GM12873 (cell line): ENCODE results near the gene SF3A1.
A peak's percentile ranks its signal among the peaks of the same experiment; 100 is the strongest.

Experiments used
- TF ChIP-seq, protein P1 (sequence below): IDR thresholded peaks from 2 replicates; pipeline ENCODE4 v1.5.1; 2012; ENCODE audit warnings: low read depth, mild to moderate bottlenecking, moderate library complexity, low read length, control low read depth; ENCODE audit not compliant: insufficient read depth; ENCODE audit errors: missing control alignments

The SF3A1 gene

DNA sequence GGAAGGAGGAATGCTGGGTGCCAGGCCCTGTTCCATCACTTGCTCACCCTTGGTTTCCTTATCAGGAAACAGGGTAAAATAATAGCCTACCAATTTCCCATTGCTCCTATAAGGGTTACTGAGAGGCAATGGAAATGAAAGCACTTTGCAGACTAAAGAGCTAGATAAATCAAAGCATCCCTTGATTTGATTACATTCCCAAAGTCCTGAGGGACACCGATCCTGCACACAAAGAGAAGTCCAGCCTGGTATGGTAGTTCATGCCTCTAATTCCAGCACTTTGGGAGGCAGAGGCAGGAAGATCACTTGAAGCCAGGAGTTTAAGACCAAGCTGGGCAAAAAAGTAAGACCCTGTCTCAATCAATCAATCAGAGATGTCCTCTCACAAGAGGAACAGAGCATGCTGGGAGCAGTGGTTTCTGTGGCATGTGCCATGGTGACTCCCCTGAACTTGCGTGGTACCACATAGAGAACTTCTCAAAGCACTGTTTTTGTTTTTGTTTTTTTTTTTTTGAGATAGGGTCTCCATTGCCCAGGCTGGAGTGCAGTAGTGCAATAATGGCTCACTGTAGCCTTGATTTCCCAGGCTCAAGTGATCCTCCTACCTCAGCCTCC, 40.6 kb downstream of the SF3A1 start:
- TF ChIP-seq, protein P1, sequence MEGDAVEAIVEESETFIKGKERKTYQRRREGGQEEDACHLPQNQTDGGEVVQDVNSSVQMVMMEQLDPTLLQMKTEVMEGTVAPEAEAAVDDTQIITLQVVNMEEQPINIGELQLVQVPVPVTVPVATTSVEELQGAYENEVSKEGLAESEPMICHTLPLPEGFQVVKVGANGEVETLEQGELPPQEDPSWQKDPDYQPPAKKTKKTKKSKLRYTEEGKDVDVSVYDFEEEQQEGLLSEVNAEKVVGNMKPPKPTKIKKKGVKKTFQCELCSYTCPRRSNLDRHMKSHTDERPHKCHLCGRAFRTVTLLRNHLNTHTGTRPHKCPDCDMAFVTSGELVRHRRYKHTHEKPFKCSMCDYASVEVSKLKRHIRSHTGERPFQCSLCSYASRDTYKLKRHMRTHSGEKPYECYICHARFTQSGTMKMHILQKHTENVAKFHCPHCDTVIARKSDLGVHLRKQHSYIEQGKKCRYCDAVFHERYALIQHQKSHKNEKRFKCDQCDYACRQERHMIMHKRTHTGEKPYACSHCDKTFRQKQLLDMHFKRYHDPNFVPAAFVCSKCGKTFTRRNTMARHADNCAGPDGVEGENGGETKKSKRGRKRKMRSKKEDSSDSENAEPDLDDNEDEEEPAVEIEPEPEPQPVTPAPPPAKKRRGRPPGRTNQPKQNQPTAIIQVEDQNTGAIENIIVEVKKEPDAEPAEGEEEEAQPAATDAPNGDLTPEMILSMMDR, result no peak

DNA sequence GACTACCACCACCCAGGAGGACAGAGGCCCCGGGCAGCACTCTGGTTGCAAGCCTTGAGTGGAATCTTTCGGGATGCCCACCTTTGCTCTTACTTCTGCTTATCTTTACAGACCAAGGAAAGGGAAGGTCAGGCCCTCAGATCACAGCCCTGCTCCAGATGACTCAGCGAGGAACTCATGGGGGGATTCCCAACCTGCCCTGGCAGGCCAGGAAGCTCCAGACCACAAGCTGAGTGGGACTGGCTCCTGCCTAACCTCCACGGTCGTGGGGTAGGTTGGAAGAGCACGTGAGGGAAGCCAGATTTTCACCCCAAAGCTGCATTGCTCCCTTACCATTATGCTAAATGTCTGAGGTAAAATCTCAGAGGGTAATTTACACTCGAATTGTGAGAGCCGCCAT, 41.8 kb downstream of the SF3A1 start:
- TF ChIP-seq, protein P1, result no peak

DNA sequence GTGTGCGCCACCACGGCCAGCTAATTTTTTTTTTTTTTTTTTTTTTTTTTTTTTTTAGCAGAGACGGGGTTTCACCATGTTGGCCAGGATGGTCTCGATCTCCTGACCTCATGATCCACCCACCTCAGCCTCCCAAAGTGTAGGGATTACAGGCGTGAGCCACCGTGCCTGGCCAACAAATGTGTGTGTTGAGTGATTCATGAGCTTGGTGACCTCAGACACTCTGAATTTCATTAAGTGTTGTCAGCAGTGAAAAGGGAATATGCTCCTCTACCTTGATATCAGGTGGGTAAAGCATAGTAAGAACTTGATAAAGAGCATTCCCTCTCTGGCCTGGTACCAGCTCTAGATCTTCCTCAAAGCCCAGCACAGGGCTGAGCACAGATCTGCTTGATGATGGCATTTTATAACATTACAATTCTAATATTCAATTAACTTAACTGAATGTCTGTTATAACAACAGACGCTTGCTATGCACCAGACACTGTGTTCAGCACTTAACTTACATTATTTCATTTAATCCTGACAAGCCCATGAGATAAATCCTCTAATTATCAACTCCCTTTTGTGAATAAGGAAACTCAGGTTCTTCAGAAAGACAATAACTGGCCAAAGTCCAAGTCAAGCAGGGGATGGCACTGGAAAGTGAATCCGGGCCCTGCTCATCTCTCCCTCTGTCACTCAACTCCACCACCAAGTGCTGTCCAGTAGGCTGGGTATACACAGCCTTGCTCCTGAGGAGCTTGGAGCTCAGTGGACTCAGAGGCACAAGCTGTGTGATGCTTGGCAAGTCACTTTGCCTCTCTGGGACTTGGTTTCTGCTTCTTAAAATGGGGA, 42.9 kb downstream of the SF3A1 start:
- TF ChIP-seq, protein P1, result no peak

DNA sequence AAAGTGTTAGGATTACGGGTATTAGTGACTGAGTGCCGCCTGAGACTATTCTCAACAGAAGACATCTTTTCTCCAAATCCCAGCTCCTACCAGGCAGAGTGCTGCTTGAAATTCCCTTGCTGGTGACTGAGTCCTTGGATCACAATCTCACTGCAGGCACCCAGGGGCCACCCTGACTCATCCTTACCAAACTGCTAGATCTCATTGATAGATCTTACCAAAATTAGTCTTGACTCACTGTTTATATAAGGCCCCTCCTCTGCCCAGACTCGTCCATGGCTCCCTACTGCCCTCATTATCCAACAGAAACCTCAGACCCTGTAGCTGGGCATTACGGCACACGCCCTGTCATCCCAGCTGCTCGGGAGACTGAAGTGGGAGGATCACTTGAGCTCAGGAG, 44.6 kb downstream of the SF3A1 start:
- TF ChIP-seq, protein P1, result no peak

DNA sequence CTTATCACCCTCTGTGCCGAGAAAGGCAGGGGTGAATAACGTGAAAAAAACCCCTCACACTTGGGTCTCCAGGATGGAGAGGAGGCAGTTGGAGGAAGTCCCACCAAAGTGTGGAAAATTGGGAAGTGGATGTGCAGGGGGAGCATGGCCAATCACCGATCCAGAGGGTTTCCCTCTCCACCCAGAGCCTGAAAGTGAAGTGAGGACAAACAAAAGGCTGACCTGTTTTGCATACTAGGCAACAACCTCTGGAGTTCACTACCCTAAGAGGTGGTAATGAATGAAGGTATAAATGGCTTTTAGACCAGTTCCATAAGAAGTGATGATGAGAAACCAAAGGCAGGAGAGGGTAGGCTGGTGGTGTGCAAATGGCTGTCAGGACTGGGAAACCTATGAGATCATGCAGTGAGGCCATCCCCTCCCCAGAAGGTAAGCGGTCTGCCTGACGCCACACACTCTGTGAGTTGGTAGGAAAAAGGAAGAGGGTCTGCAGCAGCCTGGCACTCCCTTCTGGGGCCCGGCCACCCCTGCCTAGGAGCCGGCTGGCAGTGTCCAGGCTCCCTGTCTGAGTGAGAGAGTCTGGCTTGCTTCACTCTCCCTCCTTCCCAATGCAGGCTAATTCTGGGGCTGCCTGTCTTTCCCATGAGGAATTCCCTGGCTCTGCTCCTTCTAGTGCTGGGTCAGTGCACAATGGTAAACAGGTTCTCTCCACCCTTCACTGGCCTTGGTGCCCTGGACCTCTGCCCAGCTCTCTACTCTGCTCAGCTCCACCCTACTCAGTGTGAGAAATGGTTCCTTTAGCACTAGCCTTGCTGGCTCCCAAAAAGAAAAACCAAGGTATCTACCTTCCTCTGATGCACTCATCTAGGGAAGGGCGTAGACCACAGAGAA, 45.6 kb downstream of the SF3A1 start:
- TF ChIP-seq, protein P1, result no peak

DNA sequence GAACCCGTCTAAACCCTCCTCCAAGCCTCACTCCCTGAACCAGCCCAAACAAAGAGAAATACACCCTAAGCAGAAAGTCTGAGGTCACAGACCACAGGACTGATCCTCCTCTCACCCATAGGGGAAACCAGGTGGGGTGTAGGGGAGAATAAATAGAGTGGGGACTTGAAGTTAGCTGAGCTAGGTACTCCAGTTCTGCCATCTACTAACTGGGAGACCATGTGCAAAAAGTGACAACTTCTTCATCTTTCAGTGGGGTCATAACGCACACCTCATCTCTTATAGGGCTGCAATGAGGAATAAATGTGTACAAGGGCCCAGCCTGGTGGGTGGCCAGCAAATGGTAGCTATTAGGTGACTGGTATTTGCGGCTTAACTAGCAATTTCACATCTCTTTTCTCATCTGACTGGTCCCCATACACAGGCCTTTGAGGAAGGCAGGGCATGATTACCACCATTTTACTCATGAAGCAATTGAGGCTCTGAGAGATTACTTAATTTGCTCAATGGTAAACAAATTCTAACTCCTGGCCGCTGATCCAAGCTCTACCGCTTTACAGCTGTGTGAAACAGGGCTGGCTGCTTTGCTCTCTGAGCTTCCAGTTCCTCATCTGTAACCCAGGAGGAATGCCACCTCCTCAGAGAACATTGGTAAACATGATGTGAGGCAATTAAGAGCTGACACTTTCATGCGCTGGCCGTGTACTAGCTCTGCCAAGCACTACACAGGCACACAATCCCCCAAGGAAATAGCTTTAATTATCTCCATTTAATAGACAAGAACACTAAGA, 46.5 kb downstream of the SF3A1 start:
- TF ChIP-seq, protein P1, result peak; percentile 10
